DOHH2 (cell line): Measurements from ENCODE around the gene LAPTM5.

Experiments used
- EZH2phosphoT487 ChIP-seq: fragments of 200-600 bp; sonication (generic); IDR thresholded peaks from 2 replicates; pipeline ENCODE4 v1.6.1; 2017; ENCODE audit warnings: borderline replicate concordance, mild to moderate bottlenecking, antibody characterized with exemption, low read length, moderate library complexity, mixed read lengths
- TF ChIP-seq, protein P1 (sequence below): fragments of 200-600 bp; sonication (generic); IDR thresholded peaks from one replicate; pipeline ENCODE4 v1.5.1; 2014; ENCODE audit warnings: antibody characterized with exemption, mild to moderate bottlenecking, low read depth, low read length; ENCODE audit not compliant: poor library complexity, severe bottlenecking

DNA sequence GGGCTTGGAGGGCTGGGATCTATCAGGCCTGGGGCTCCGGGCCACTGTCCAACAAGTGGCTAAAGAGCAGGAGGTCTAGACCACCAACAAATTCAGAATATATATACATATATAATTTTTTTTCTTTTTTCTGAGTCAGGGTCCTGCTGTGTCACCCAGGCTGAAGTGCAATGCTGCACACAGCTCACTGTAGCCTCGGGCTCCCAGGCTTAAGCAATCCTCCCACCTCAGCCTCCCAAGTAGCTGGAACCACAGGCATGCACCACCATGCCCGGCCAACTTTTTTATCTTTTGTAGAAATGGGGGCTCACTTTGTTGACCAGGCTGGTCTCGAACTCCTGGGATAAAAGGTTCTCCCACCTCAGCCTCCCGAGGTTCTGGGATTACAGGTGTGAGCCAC is 6.8 kb upstream of the LAPTM5 start:
- TF ChIP-seq, protein P1, sequence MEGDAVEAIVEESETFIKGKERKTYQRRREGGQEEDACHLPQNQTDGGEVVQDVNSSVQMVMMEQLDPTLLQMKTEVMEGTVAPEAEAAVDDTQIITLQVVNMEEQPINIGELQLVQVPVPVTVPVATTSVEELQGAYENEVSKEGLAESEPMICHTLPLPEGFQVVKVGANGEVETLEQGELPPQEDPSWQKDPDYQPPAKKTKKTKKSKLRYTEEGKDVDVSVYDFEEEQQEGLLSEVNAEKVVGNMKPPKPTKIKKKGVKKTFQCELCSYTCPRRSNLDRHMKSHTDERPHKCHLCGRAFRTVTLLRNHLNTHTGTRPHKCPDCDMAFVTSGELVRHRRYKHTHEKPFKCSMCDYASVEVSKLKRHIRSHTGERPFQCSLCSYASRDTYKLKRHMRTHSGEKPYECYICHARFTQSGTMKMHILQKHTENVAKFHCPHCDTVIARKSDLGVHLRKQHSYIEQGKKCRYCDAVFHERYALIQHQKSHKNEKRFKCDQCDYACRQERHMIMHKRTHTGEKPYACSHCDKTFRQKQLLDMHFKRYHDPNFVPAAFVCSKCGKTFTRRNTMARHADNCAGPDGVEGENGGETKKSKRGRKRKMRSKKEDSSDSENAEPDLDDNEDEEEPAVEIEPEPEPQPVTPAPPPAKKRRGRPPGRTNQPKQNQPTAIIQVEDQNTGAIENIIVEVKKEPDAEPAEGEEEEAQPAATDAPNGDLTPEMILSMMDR, result no peak
- no peak for TF ChIP-seq EZH2phosphoT487
